ENCODE results near the gene IGF2BP2.

The IGF2BP2 gene

DNA sequence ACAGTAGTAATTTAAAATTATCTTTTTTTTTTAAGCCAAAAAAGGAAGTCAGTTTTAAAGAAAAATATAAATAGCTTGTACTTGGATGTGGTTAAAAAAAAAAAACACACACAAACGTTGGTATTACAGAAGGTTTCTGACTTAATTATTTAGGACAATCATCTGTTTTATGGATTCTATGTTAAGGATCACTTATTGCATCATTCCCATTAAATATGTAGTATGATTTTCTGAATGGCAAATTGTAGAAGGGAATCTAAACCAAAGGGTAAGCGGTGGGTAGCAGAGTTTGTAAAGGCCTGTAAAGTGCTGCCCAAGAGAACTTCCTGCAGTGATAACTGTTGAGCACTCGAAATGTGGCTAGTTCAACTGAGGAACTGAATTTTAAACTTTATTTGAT, 230.8 kb downstream of the IGF2BP2 start:
- Mint-ChIP-seq H3K36me3 (ENCODE audit: low read depth) (peaks cover 8% of the 10 kb centered on the region), H3K27me3 (ENCODE audit: low read depth, poor library complexity) (no peaks in the 10 kb centered on the region), H3K4me3 (no peak overlapping the region), H3K27ac (no peak overlapping the region), H3K9me3 (no peaks in the 10 kb centered on the region), H3K4me1 (no peaks in the 10 kb centered on the region)
- no peak for DNase-seq
- no peak for TF ChIP-seq CTCF (IDR thresholded peaks at IDR 0.05)

All from nephron progenitor cell (in vitro differentiated cells).